ENCODE measurements around the gene GABBR2. TPM values are rescaled to one million over a fixed set of nuclear protein-coding genes. Genes with fewer than 3 reads are reported as not detected.

The GABBR2 gene
- total RNA-seq, 2 donors from 2014 or later, result not detected

GRCh38 chr9:98707166-98708102 lies 1.3 kb downstream of the GABBR2 start:
- Mint-ChIP-seq H3K9me3 (no peaks in the 10 kb centered on the region), H3K4me3 (no peak overlapping the region), H3K36me3 (ENCODE audit: low read depth) (no peaks in the 10 kb centered on the region), H3K27ac (no peak overlapping the region), H3K4me1 (no peaks in the 10 kb centered on the region), H3K27me3 (peaks cover 52% of the 10 kb centered on the region)
- no peak for ATAC-seq (replicated peaks)

GRCh38 chr9:98706651-98707165 lies 2.0 kb downstream of the GABBR2 start:
- Mint-ChIP-seq H3K27me3 (peaks cover 54% of the 10 kb centered on the region), H3K36me3 (ENCODE audit: low read depth) (no peaks in the 10 kb centered on the region), H3K27ac (no peak overlapping the region), H3K9me3 (no peaks in the 10 kb centered on the region), H3K4me3 (no peak overlapping the region), H3K4me1 (no peaks in the 10 kb centered on the region)
- ATAC-seq (replicated peaks), result no peak

- H3K4me3 Mint-ChIP-seq, result no peak overlapping the region
- H3K4me1 Mint-ChIP-seq, result no peaks in the 10 kb centered on the region
- no peaks in the 10 kb centered on the region for H3K36me3 Mint-ChIP-seq (ENCODE audit: low read depth)
- peaks cover 5% of the 10 kb centered on the region for H3K9me3 Mint-ChIP-seq
- ATAC-seq (replicated peaks), result no peak
- peaks cover 57% of the 10 kb centered on the region for H3K27me3 Mint-ChIP-seq
- no peak overlapping the region for H3K27ac Mint-ChIP-seq
These were observed 5.8 kb downstream of the GABBR2 start for GRCh38 chr9:98702835-98703380.

- peaks cover 5% of the 10 kb centered on the region for H3K9me3 Mint-ChIP-seq
- no peaks in the 10 kb centered on the region for H3K4me1 Mint-ChIP-seq
- H3K27ac Mint-ChIP-seq, result no peak overlapping the region
- H3K36me3 Mint-ChIP-seq (ENCODE audit: low read depth), result no peaks in the 10 kb centered on the region
- ATAC-seq (replicated peaks), result no peak
- peaks cover 57% of the 10 kb centered on the region for H3K27me3 Mint-ChIP-seq
- H3K4me3 Mint-ChIP-seq, result no peak overlapping the region
These were observed 6.4 kb downstream of the GABBR2 start for GRCh38 chr9:98702340-98702739.

- H3K36me3 Mint-ChIP-seq (ENCODE audit: low read depth), result no peaks in the 10 kb centered on the region
- no peak overlapping the region for H3K4me3 Mint-ChIP-seq
- peaks cover 57% of the 10 kb centered on the region for H3K27me3 Mint-ChIP-seq
- ATAC-seq (replicated peaks), result no peak
- no peak overlapping the region for H3K27ac Mint-ChIP-seq
- H3K4me1 Mint-ChIP-seq, result no peaks in the 10 kb centered on the region
- peaks cover 5% of the 10 kb centered on the region for H3K9me3 Mint-ChIP-seq
These were observed 7.2 kb downstream of the GABBR2 start for GRCh38 chr9:98701576-98701975.

GRCh38 chr9:98700801-98701200 lies 7.9 kb downstream of the GABBR2 start:
- no peak for ATAC-seq (replicated peaks)
- H3K36me3 Mint-ChIP-seq (ENCODE audit: low read depth), result no peaks in the 10 kb centered on the region
- no peak overlapping the region for H3K4me3 Mint-ChIP-seq
- peaks cover 5% of the 10 kb centered on the region for H3K9me3 Mint-ChIP-seq
- H3K27me3 Mint-ChIP-seq, result peaks cover 57% of the 10 kb centered on the region
- no peak overlapping the region for H3K27ac Mint-ChIP-seq
- H3K4me1 Mint-ChIP-seq, result no peaks in the 10 kb centered on the region

- peaks cover 5% of the 10 kb centered on the region for H3K9me3 Mint-ChIP-seq
- H3K27me3 Mint-ChIP-seq, result peaks cover 42% of the 10 kb centered on the region
- no peak overlapping the region for H3K4me3 Mint-ChIP-seq
- no peaks in the 10 kb centered on the region for H3K4me1 Mint-ChIP-seq
- no peaks in the 10 kb centered on the region for H3K36me3 Mint-ChIP-seq (ENCODE audit: low read depth)
- H3K27ac Mint-ChIP-seq, result no peak overlapping the region
- no peak for ATAC-seq (replicated peaks)
These were observed 9.9 kb downstream of the GABBR2 start for GRCh38 chr9:98698856-98699255.

- ATAC-seq (replicated peaks), result no peak
- Mint-ChIP-seq H3K27me3 (peaks cover 21% of the 10 kb centered on the region), H3K4me3 (no peak overlapping the region), H3K36me3 (ENCODE audit: low read depth) (no peaks in the 10 kb centered on the region), H3K27ac (no peak overlapping the region), H3K9me3 (no peaks in the 10 kb centered on the region), H3K4me1 (no peaks in the 10 kb centered on the region)
These were observed 13.8 kb downstream of the GABBR2 start for GRCh38 chr9:98694943-98695342.

- Mint-ChIP-seq H3K9me3 (no peaks in the 10 kb centered on the region), H3K27ac (no peak overlapping the region), H3K4me1 (no peaks in the 10 kb centered on the region), H3K4me3 (no peak overlapping the region), H3K27me3 (peaks cover 8% of the 10 kb centered on the region), H3K36me3 (ENCODE audit: low read depth) (no peaks in the 10 kb centered on the region)
- no peak for ATAC-seq (replicated peaks)
These were observed 16.3 kb downstream of the GABBR2 start for GRCh38 chr9:98692392-98692791.

GRCh38 chr9:98691890-98692289 lies 16.8 kb downstream of the GABBR2 start:
- no peaks in the 10 kb centered on the region for H3K4me1 Mint-ChIP-seq
- H3K27ac Mint-ChIP-seq, result no peak overlapping the region
- H3K36me3 Mint-ChIP-seq (ENCODE audit: low read depth), result no peaks in the 10 kb centered on the region
- H3K27me3 Mint-ChIP-seq, result peaks cover 8% of the 10 kb centered on the region
- H3K4me3 Mint-ChIP-seq, result no peak overlapping the region
- ATAC-seq (replicated peaks), result no peak
- H3K9me3 Mint-ChIP-seq, result no peaks in the 10 kb centered on the region

- Mint-ChIP-seq H3K4me3 (no peak overlapping the region), H3K27ac (no peak overlapping the region), H3K9me3 (no peaks in the 10 kb centered on the region), H3K27me3 (no peaks in the 10 kb centered on the region), H3K4me1 (no peaks in the 10 kb centered on the region), H3K36me3 (ENCODE audit: low read depth) (no peaks in the 10 kb centered on the region)
- no peak for ATAC-seq (replicated peaks)
These were observed 18.0 kb downstream of the GABBR2 start for GRCh38 chr9:98690686-98691085.

- H3K4me3 Mint-ChIP-seq, result no peak overlapping the region
- no peaks in the 10 kb centered on the region for H3K9me3 Mint-ChIP-seq
- H3K27me3 Mint-ChIP-seq, result no peaks in the 10 kb centered on the region
- no peak for ATAC-seq (replicated peaks)
- H3K36me3 Mint-ChIP-seq (ENCODE audit: low read depth), result no peaks in the 10 kb centered on the region
- H3K27ac Mint-ChIP-seq, result no peak overlapping the region
- no peaks in the 10 kb centered on the region for H3K4me1 Mint-ChIP-seq
These were observed 19.8 kb downstream of the GABBR2 start for GRCh38 chr9:98688710-98689495.

GRCh38 chr9:98687911-98688310 lies 20.8 kb downstream of the GABBR2 start:
- H3K36me3 Mint-ChIP-seq (ENCODE audit: low read depth), result no peaks in the 10 kb centered on the region
- H3K27me3 Mint-ChIP-seq, result no peaks in the 10 kb centered on the region
- no peaks in the 10 kb centered on the region for H3K9me3 Mint-ChIP-seq
- ATAC-seq (replicated peaks), result no peak
- no peaks in the 10 kb centered on the region for H3K4me1 Mint-ChIP-seq
- H3K4me3 Mint-ChIP-seq, result no peak overlapping the region
- no peak overlapping the region for H3K27ac Mint-ChIP-seq

GRCh38 chr9:98686961-98687855 lies 21.5 kb downstream of the GABBR2 start:
- H3K9me3 Mint-ChIP-seq, result no peaks in the 10 kb centered on the region
- H3K36me3 Mint-ChIP-seq (ENCODE audit: low read depth), result no peaks in the 10 kb centered on the region
- no peak overlapping the region for H3K27ac Mint-ChIP-seq
- ATAC-seq (replicated peaks), result no peak
- H3K4me1 Mint-ChIP-seq, result no peaks in the 10 kb centered on the region
- no peaks in the 10 kb centered on the region for H3K27me3 Mint-ChIP-seq
- no peak overlapping the region for H3K4me3 Mint-ChIP-seq

Measured in activated T-helper 17 cell treated with anti-CD3 and anti-CD28 coated beads, Interleukin-2, amount 50 U/mL, for 72 hours (primary cell).